ENCODE measurements around the gene ELMO1. TPM values are rescaled to one million over a fixed set of nuclear protein-coding genes. Genes with fewer than 3 reads are reported as not detected.

ELMO1 gene
- total RNA-seq, 1 experiment from 2014 or later: not detected

DNA sequence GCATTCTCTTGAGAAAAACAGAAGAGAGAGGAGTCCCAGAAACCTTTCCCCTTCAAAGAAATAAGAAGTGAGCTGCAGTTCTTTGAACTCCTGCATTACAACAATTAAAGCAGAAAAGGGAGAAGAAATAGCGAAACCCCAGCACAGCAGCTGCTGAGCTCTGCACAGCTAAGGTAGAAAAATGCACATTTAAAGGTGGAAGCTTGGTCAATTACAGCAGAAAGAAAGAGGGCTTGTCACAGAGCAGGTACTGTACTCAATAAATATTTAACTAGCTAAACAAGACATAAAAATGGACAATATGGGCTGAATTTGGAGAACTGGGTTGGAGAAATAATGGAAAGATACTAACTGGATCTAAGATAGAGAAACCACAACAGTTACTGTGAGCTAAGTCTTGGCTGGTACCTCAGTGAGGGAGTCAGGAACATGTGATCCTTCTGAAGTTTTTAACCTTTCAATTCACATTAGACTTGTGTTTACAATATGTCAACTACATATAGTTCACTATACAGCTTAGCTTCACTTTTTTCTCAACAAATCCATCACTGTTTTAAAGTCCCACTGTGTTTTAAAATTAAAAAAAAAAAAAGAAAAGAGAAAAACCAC is 332.5 kb downstream of the ELMO1 start:
- DNase-seq: no peak
- no peak overlapping the region for H3K4me3 ChIP-seq
- no peaks in the 10 kb centered on the region for H3K27me3 ChIP-seq
- H3K9me3 ChIP-seq: no peaks in the 10 kb centered on the region; the same call in 1 of the 2 replicates
- H3K36me3 ChIP-seq: no peaks in the 10 kb centered on the region

DNA sequence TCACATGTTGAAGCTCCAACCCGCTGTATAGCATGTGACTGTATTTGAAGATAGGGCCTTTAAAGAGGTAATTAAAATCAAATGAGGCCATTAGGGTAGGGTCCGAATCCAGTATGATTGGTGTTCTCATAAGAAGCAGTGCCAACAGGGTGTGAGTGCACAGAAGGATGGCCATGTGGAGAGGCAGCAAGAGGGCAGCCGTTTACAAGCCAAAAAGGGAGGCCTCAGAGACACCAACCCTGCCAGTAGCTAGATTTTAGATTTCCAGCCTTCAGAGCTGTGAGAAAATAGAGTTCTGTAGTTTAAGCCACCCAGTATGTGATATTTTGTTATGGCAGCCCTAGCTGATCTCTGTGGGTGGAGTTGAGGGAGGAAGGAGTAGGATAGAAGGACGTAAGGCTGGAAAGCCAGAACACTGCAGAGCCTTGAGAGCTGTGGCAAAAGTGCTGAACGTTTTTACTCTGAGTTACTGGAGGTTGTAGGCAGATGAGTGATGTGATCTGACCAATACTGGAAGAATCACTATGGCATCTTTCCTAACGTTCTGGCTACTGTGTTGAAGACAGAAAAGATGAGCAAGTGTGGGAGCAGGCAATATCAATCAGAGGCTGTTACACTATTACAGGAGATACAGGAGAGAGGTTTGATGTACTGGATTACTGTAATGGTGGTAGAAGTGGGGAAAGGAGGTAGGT is 334.9 kb downstream of the ELMO1 start:
- Histone ChIP-seq H3K36me3 (no peaks in the 10 kb centered on the region), H3K4me3 (no peak overlapping the region), H3K9me3 (no peaks in the 10 kb centered on the region; the same call in 1 of the 2 replicates), H3K27me3 (no peaks in the 10 kb centered on the region)
- DNase-seq: peak; percentile 38

DNA sequence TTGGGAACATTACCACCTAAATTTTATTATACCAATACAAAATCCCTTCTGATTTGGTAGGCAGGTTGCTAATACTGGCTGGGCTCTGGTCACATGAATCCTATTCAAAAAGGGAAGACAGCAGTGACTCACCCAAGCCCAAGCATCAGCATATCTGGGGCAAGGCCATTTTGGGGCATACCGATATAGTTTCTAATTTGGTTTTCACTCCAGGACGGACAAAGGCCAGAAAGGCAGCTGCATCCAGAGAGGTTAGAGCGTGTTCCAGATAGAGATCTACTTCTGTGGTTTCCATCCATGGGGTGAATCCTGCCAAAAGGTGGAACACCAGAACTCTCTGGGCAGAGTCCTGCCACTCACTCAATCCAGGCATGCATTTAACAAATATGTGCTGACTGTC is 335.8 kb downstream of the ELMO1 start:
- Histone ChIP-seq H3K9me3 (no peaks in the 10 kb centered on the region; the same call in 1 of the 2 replicates), H3K4me3 (no peak overlapping the region), H3K36me3 (no peaks in the 10 kb centered on the region), H3K27me3 (no peaks in the 10 kb centered on the region)
- peak; percentile 20 for DNase-seq

- H3K27me3 ChIP-seq: no peaks in the 10 kb centered on the region
- H3K9me3 ChIP-seq: no peaks in the 10 kb centered on the region; the same call in 1 of the 2 replicates
- no peak for DNase-seq
- H3K36me3 ChIP-seq: no peaks in the 10 kb centered on the region
- H3K4me3 ChIP-seq: no peak overlapping the region
Measured at GRCh38 chr7:37112218-37112617, 336.4 kb downstream of the ELMO1 start.

DNA sequence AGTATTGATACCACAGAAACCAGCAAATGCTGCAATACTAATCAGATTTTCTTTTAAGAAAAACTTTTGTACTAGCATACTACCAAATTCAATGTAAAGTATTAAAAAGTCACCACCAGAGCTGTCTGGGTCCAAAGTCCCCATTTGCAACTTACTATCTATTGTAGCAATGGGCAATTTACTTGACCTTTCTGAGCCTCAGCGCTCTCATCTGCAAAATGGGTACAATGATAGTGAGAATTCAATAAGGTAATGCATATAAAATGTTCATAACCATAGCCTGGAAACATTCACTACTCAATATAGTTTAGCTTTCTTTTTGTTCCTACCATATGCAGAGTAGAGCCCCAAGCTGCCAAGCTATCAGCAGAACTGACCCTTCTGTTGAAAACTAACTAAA is 337.2 kb downstream of the ELMO1 start:
- no peak for DNase-seq
- Histone ChIP-seq H3K36me3 (no peaks in the 10 kb centered on the region), H3K27me3 (no peaks in the 10 kb centered on the region), H3K9me3 (no peaks in the 10 kb centered on the region; the same call in 1 of the 2 replicates), H3K4me3 (no peak overlapping the region)

- H3K27me3 ChIP-seq: no peaks in the 10 kb centered on the region
- no peaks in the 10 kb centered on the region; the same call in 1 of the 2 replicates for H3K9me3 ChIP-seq
- no peak overlapping the region for H3K4me3 ChIP-seq
Measured at GRCh38 chr7:37110660-37111424, 337.8 kb downstream of the ELMO1 start.

GRCh38 chr7:37109843-37110242 is 338.8 kb downstream of the ELMO1 start:
- no peaks in the 10 kb centered on the region for H3K36me3 ChIP-seq
- H3K4me3 ChIP-seq: no peak overlapping the region
- DNase-seq: no peak
- H3K9me3 ChIP-seq: no peaks in the 10 kb centered on the region; the same call in 1 of the 2 replicates
- H3K27me3 ChIP-seq: no peaks in the 10 kb centered on the region

More at GRCh38 chr7:37110660-37111424, 337.8 kb downstream of the ELMO1 start:
- DNase-seq: peak; percentile 17
- no peaks in the 10 kb centered on the region for H3K36me3 ChIP-seq

- Histone ChIP-seq H3K27me3 (no peaks in the 10 kb centered on the region), H3K9me3 (no peaks in the 10 kb centered on the region; the same call in 1 of the 2 replicates), H3K4me3 (no peak overlapping the region), H3K36me3 (no peaks in the 10 kb centered on the region)
- DNase-seq: peak; percentile 59
Measured at GRCh38 chr7:37109016-37109683, 339.5 kb downstream of the ELMO1 start.

DNA sequence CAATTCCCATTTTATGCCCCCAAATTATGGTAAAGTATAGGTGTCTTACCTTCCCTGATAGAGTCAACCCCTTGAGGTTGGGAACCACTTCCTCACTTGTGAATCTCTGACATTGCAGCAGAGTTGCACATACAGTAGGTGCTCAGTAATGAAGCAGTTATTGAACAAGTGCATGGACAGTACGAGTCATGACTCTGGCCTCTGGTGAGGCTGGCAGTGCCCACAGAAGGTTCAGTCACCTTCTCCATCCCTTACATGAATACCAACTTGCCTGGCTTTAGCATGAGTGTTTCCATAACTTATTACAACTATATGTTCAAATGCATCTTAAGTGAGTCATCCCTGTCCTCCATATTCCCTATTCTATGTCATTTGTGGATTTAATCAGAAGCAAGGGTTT is 340.0 kb downstream of the ELMO1 start:
- no peaks in the 10 kb centered on the region for H3K27me3 ChIP-seq
- H3K4me3 ChIP-seq: no peak overlapping the region
- DNase-seq: peak; percentile 64
- no peaks in the 10 kb centered on the region for H3K36me3 ChIP-seq
- no peaks in the 10 kb centered on the region; the same call in 1 of the 2 replicates for H3K9me3 ChIP-seq

GRCh38 chr7:37107047-37107750 is 341.5 kb downstream of the ELMO1 start:
- Histone ChIP-seq H3K4me3 (no peak overlapping the region), H3K9me3 (no peaks in the 10 kb centered on the region; the same call in 1 of the 2 replicates), H3K27me3 (no peaks in the 10 kb centered on the region), H3K36me3 (no peaks in the 10 kb centered on the region)
- DNase-seq: no peak

GRCh38 chr7:37105762-37106161 is 342.9 kb downstream of the ELMO1 start:
- DNase-seq: no peak
- Histone ChIP-seq H3K4me3 (no peak overlapping the region), H3K27me3 (no peaks in the 10 kb centered on the region), H3K9me3 (no peaks in the 10 kb centered on the region), H3K36me3 (no peaks in the 10 kb centered on the region)

- DNase-seq: no peak
- Histone ChIP-seq H3K4me3 (no peak overlapping the region), H3K36me3 (no peaks in the 10 kb centered on the region), H3K9me3 (no peaks in the 10 kb centered on the region), H3K27me3 (no peaks in the 10 kb centered on the region)
Measured at GRCh38 chr7:37104822-37105518, 343.7 kb downstream of the ELMO1 start.

- Histone ChIP-seq H3K27me3 (no peaks in the 10 kb centered on the region), H3K36me3 (no peaks in the 10 kb centered on the region), H3K4me3 (no peak overlapping the region), H3K9me3 (no peaks in the 10 kb centered on the region)
- DNase-seq: no peak
Measured at GRCh38 chr7:37102518-37103137, 346.0 kb downstream of the ELMO1 start.

DNA sequence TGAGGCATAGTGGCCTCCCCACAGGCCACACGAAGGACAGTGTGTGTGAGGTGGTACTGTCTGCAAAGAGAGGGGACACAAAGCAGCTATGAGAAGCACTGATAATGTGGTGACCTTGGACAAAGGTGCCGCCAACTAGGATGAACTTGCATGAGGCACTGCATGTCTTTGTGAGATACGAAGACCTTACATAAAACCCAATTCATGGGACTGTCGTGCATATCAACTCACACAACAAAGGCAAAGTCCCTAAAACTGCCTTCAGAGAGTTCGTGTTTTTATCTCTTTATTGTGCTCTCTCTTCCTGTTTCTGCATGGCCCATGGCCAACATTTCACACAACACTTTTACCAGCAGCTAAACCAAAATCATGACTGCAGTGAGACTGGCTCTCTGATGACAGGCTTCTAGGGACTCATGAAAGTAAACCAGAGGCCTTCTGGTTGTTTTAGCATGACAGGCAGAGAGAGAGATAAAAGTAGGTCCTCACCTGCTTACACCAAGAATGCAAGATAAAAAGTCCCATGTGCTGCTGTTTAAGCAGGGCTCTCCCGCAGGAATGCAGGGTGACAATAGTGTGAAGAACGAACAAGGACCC is 347.8 kb downstream of the ELMO1 start:
- Histone ChIP-seq H3K36me3 (no peaks in the 10 kb centered on the region), H3K4me3 (no peak overlapping the region), H3K9me3 (no peaks in the 10 kb centered on the region), H3K27me3 (no peaks in the 10 kb centered on the region)
- DNase-seq: no peak

DNA sequence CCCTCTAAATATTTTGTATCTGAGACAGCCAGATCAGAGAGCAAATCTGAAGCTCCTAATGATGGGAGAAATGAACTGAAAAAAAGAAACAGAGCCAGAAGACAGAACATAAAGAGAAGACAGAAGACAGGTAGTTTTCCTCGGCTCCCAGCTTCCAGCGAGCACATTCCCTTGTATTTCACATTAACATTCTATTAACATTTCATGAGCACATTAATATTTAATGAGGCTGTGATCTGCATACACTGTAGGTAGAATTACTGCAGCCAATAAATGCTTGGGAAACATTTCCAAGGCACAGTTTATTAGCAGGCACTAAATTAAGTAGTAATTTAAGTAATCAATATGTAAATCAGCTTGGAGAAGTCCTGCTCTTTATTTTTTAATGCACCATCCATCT is 349.9 kb downstream of the ELMO1 start:
- Histone ChIP-seq H3K9me3 (no peaks in the 10 kb centered on the region), H3K4me3 (no peak overlapping the region), H3K36me3 (no peaks in the 10 kb centered on the region), H3K27me3 (no peaks in the 10 kb centered on the region)
- DNase-seq: no peak
